ENCODE measurements around the gene NPAS3. TPM values are rescaled to one million over a fixed set of nuclear protein-coding genes. Genes with fewer than 3 reads are reported as not detected.

NPAS3 gene
- total RNA-seq, 2 donors from 2014 or later: 0.33 to 0.78 TPM

- no peak overlapping the region for H3K4me3 ChIP-seq
- WGBS, 2 donors: 56 to 62% methylated on average over 2 of the region's 2 CpGs
- intact Hi-C loops (cut with DNase I): no loop called here
- no peaks in the 10 kb centered on the region for H3K27me3 ChIP-seq
- no peak for ATAC-seq
- no peak for TF ChIP-seq POLR2A (IDR thresholded peaks at IDR 0.05)
- TF ChIP-seq, protein P1, sequence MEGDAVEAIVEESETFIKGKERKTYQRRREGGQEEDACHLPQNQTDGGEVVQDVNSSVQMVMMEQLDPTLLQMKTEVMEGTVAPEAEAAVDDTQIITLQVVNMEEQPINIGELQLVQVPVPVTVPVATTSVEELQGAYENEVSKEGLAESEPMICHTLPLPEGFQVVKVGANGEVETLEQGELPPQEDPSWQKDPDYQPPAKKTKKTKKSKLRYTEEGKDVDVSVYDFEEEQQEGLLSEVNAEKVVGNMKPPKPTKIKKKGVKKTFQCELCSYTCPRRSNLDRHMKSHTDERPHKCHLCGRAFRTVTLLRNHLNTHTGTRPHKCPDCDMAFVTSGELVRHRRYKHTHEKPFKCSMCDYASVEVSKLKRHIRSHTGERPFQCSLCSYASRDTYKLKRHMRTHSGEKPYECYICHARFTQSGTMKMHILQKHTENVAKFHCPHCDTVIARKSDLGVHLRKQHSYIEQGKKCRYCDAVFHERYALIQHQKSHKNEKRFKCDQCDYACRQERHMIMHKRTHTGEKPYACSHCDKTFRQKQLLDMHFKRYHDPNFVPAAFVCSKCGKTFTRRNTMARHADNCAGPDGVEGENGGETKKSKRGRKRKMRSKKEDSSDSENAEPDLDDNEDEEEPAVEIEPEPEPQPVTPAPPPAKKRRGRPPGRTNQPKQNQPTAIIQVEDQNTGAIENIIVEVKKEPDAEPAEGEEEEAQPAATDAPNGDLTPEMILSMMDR (IDR thresholded peaks at IDR 0.05): no peak
- no peaks in the 10 kb centered on the region for H3K36me3 ChIP-seq (replicated peaks in 1 of 2; ENCODE audit: insufficient read depth in 1 of 2, low read depth in 2 of 2)
- DNase-seq: no peak
- no peaks in the 10 kb centered on the region for H3K9me3 ChIP-seq
- H3K27ac ChIP-seq: no peak overlapping the region
- no peaks in the 10 kb centered on the region for H3K4me1 ChIP-seq
These were observed 842.6 kb downstream of the NPAS3 start for GRCh38 chr14:33781236-33781635.

- no peaks in the 10 kb centered on the region for H3K4me1 ChIP-seq
- H3K27me3 ChIP-seq: no peaks in the 10 kb centered on the region
- intact Hi-C loops (cut with DNase I): no loop called here
- no peak overlapping the region for H3K4me3 ChIP-seq
- WGBS, 2 donors: 77 to 87% methylated on average over 6 of the region's 6 CpGs
- DNase-seq (no peak), ATAC-seq (no peak)
- TF ChIP-seq, protein P1 (IDR thresholded peaks at IDR 0.05): no peak
- TF ChIP-seq POLR2A (IDR thresholded peaks at IDR 0.05): no peak
- no peak overlapping the region for H3K27ac ChIP-seq
- no peaks in the 10 kb centered on the region for H3K36me3 ChIP-seq (replicated peaks in 1 of 2; ENCODE audit: insufficient read depth in 1 of 2, low read depth in 2 of 2)
- H3K9me3 ChIP-seq: no peaks in the 10 kb centered on the region
These were observed 844.2 kb downstream of the NPAS3 start for GRCh38 chr14:33782923-33783322.

DNA sequence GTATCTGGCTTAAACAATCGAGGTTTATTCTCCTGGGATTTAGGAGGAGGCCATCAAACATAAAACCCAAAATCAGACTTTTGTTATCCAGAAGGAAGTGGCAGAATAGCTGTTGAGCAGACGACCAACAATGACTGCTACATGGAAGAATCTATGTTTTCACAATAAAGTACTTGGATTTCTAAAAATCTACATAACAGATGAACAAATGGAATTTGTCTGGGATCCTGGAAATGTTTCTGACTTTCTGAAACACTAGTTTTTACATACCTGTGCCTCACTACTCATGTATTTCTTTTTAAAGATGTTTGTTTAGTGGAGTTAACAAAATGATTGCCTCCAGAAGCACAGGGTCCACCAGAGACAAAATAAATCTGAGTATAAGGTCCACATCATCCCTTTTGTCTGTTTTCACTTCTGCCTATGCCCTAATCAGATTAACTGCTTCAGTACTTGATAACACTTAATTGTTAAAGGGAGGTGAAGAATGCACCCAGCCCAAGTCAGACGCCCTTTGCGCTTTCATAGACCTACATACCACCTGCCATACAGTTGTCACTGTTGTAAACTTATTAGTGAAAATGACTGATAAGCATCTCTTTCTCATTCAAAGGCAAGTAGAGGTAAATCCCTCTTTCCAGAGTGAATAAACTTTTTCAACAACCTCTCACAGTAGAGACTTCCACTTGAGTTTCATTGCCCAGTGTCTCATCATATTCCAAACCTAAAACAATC lies 847.6 kb downstream of the NPAS3 start:
- ATAC-seq: no peak
- Histone ChIP-seq H3K9me3 (no peaks in the 10 kb centered on the region), H3K27me3 (no peaks in the 10 kb centered on the region), H3K4me3 (no peak overlapping the region), H3K27ac (no peak overlapping the region), H3K36me3 (replicated peaks in 1 of 2; ENCODE audit: insufficient read depth in 1 of 2, low read depth in 2 of 2) (no peaks in the 10 kb centered on the region), H3K4me1 (no peaks in the 10 kb centered on the region)
- no peak for TF ChIP-seq POLR2A (IDR thresholded peaks at IDR 0.05)
- TF ChIP-seq, protein P1 (IDR thresholded peaks at IDR 0.05): no peak
- intact Hi-C loops (cut with DNase I): no loop called here
- no peak for DNase-seq
- WGBS, 2 donors: 68 to 74% methylated on average over 4 of the region's 4 CpGs

DNA sequence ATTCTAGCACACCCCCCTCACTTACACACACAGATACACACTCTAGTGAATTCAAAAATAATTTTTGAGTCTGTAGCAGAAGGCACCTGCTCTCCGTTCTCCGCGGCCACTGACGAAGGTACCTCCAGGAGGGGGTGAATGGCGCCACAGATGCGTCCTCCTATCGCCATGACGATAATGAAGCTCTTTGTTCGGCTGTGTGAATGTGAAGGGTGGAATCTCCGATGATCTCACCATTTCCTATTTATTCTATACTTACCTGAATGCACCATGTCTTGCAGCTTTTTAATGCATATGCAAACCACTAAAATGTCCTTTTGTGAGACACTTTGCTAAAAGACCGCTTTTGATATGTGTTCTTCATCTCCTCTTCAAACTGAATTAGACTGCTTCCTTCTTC lies 849.5 kb downstream of the NPAS3 start:
- intact Hi-C loops (cut with DNase I): no loop called here
- 88 to 92% methylated on average over 11 of the region's 11 CpGs for WGBS, 2 donors
- Histone ChIP-seq H3K27me3 (no peaks in the 10 kb centered on the region), H3K9me3 (no peaks in the 10 kb centered on the region), H3K27ac (no peak overlapping the region), H3K4me1 (peaks cover 8% of the 10 kb centered on the region), H3K36me3 (replicated peaks in 1 of 2; ENCODE audit: insufficient read depth in 1 of 2, low read depth in 2 of 2) (no peaks in the 10 kb centered on the region), H3K4me3 (no peak overlapping the region)
- TF ChIP-seq POLR2A (IDR thresholded peaks at IDR 0.05): no peak
- TF ChIP-seq, protein P1 (IDR thresholded peaks at IDR 0.05): no peak
- no peak for ATAC-seq
- DNase-seq: no peak

GRCh38 chr14:33790996-33791395 lies 852.3 kb downstream of the NPAS3 start:
- 63 to 85% methylated on average over 8 to 9 of the region's 9 CpGs for WGBS, 2 donors
- peaks cover 8% of the 10 kb centered on the region for H3K4me1 ChIP-seq
- H3K27ac ChIP-seq: no peak overlapping the region
- no peak overlapping the region for H3K4me3 ChIP-seq
- DNase-seq (no peak), ATAC-seq (no peak)
- intact Hi-C loops (cut with DNase I): loop anchor here (5.0 to 10.0 kb wide), 2 partner anchors 1086 to 1214 kb away; no protein-coding TSS in a partner anchor
- no peaks in the 10 kb centered on the region for H3K36me3 ChIP-seq (replicated peaks in 1 of 2; ENCODE audit: insufficient read depth in 1 of 2, low read depth in 2 of 2)
- H3K9me3 ChIP-seq: no peaks in the 10 kb centered on the region
- no peaks in the 10 kb centered on the region for H3K27me3 ChIP-seq
- TF ChIP-seq, protein P1 (IDR thresholded peaks at IDR 0.05): no peak
- TF ChIP-seq POLR2A (IDR thresholded peaks at IDR 0.05): no peak
